AG10803 (cell line): ENCODE data around the gene HIF1A.

ENCODE experiments used
- DNase-seq: peaks from one replicate; pipeline ENCODE4 v3.0.0; 2010; ENCODE audit warnings: low read depth
- H3K4me3 ChIP-seq: 2 replicates; pipeline ENCODE4 v1.5.1; 2011; ENCODE audit warnings: mild to moderate bottlenecking, low read length, control low read depth
- TF ChIP-seq, protein P1 (sequence below): conservative IDR thresholded peaks from 2 replicates; pipeline ENCODE4 v1.5.1; 2011; ENCODE audit warnings: mild to moderate bottlenecking, low read length, control low read depth, inconsistent platforms

Gene HIF1A

DNA sequence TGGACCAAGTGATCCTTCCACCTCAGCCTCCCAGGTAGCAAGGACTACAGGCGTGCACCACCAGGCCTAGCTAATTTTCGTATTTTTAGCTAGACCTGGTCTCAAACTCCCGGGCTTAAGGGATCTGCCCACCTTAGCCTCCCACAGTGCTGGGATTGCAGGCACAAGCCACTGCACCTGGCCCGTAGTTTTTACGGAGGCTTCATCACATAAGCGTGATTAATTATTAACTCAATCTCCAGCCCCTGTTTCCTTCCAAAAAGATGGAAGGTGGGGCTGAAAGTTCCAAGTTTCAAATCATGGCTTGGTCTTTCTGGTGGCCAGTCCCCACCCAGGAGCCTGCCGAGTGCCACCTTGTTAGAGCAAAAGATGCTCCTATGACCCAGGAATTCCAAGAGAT is 22.5 kb upstream of the HIF1A start:
- no peak for DNase-seq
- no peak overlapping the region for H3K4me3 ChIP-seq
- TF ChIP-seq, protein P1, sequence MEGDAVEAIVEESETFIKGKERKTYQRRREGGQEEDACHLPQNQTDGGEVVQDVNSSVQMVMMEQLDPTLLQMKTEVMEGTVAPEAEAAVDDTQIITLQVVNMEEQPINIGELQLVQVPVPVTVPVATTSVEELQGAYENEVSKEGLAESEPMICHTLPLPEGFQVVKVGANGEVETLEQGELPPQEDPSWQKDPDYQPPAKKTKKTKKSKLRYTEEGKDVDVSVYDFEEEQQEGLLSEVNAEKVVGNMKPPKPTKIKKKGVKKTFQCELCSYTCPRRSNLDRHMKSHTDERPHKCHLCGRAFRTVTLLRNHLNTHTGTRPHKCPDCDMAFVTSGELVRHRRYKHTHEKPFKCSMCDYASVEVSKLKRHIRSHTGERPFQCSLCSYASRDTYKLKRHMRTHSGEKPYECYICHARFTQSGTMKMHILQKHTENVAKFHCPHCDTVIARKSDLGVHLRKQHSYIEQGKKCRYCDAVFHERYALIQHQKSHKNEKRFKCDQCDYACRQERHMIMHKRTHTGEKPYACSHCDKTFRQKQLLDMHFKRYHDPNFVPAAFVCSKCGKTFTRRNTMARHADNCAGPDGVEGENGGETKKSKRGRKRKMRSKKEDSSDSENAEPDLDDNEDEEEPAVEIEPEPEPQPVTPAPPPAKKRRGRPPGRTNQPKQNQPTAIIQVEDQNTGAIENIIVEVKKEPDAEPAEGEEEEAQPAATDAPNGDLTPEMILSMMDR, result no peak

DNA sequence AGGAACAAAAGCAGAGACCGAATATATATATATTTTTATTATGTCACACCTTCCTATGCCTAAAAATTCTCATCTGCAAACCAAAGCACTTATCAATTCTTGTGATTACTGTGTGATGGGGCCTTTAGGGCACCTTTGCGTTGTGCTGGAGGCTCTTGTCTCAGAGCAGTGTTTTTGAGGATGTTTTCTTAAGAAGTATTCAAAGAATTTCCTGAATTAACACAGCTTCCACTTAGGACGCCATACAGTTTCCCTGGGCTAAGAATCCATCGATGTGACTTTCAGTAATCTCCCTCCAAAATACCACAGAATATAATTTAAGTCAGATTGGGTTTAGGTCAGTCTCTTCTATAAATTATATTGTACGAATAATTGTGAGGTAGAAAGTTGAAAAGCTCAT is 22.0 kb upstream of the HIF1A start:
- TF ChIP-seq, protein P1, result no peak
- no peak for DNase-seq
- H3K4me3 ChIP-seq, result no peak overlapping the region

DNA sequence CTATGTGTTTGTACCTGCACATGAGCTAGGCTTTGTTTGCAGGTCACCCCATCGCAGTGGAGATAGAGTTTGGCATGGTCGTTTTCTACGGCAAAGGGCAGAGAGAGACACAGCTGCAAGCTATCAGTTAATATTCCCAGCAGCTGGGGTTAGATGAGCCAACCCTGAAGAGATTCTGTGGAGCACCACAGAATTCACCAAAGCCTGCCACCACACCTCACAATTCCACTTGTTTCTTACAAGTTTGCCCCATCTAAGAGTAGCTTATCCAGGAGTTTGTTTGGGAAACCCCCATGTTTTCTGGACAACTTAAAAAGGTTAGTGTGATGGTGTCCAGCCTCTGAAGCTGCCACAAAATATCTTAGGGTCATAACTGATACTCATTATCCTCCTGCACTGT is 20.0 kb upstream of the HIF1A start:
- no peak overlapping the region for H3K4me3 ChIP-seq
- no peak for DNase-seq
- TF ChIP-seq, protein P1, result no peak

DNA sequence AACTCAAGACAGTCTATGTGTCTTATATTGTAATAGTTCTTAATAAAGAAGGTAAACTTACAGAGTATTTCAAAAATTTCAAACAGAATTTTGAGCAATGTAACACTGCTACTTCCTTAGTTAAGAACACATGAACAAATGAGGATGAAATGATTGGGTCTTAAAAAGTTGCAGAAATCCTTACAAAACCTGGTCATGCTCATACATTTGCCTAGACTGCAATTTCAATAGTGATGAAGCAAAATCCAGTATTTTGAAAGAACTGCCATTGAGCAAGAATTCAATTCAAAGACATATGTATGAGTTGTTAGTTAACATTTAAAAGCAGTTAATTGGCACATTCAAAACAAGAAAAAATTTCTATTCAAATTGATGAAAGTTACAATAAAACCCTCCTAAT is 17.8 kb upstream of the HIF1A start:
- DNase-seq, result no peak
- no peak overlapping the region for H3K4me3 ChIP-seq

DNA sequence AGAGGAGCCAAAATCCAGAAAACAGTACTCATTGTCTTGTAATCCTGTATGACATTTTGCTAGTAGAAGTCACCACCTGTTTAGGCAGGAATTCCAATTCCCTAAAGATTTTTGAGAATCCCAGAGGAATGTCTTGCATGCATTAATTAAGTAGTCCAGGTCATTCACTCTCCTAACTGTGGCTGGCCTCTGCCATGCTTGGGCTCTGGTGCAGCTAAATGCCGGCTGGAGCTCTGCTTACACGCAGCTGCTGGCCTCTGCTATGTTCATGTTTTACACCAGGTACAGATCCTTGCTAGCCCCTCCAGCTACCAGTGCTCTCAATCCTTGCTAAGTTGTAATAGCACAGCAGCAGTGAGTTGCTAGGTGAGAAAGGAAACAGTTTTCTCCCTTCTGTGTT is 16.3 kb upstream of the HIF1A start:
- H3K4me3 ChIP-seq, result no peak overlapping the region
- peak; percentile 64 for DNase-seq
- TF ChIP-seq, protein P1, result no peak

More for the DNA sequence above, 17.8 kb upstream of the HIF1A start:
- TF ChIP-seq, protein P1, result no peak

DNA sequence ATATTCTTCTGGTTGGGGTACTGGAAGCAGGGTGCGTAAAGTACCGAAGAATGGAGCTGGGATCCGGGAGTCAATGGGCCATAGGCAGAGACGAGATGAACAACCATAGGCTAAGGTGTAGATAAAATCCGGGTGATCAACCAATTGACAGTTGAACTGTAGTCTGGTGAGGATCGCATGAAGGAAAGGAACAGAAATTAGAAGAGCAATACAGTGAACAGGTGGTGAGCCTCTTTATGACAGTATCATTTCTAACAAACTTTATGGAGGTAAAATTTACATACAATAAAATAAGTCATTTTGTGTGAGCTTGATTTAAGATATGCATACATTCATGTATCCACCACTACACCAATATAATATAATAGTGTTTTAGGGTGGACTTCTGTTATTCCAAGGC is 13.9 kb upstream of the HIF1A start:
- TF ChIP-seq, protein P1, result no peak
- no peak overlapping the region for H3K4me3 ChIP-seq
- DNase-seq, result no peak

DNA sequence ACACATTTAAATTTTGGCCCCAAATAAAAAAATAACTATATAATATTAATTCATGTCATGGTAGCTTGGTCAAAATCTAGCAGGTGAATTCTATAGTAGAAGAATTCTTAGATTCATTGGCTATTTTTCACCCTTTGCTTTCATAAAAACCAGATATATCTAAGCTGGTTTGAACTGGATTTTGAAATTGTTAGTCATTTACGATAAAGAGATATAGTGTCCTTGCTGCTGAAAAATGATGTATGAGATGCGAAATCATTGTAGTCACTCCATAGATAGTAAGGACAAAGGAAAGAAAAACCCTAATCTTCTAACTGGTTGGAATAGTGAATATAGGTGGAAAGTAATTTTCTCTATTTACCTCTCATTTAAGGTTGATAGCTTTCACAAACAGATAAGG is 12.2 kb upstream of the HIF1A start:
- TF ChIP-seq, protein P1, result no peak
- H3K4me3 ChIP-seq, result no peak overlapping the region
- DNase-seq, result no peak
